Endodermal cell (in vitro differentiated cells): ENCODE results near the gene FAM177A1. TPM values are rescaled to one million over a fixed set of nuclear protein-coding genes. Genes with fewer than 3 reads are reported as not detected.

Experiments
- DNase-seq: peaks from one replicate; pipeline ENCODE4 v3.0.0-alpha.2; 2017
- H3K27ac ChIP-seq: 2 replicates; pipeline ENCODE4 v1.5.1; 2013; ENCODE audit warnings: mild to moderate bottlenecking, low read depth, low read length, moderate library complexity
- H3K27me3 ChIP-seq: 2 replicates; pipeline ENCODE4 v1.6.1; 2013; ENCODE audit warnings: mild to moderate bottlenecking, low read length, moderate library complexity; ENCODE audit not compliant: insufficient read depth, control insufficient read depth, poor library complexity, severe bottlenecking
- H3K36me3 ChIP-seq: 2 replicates; pipeline ENCODE4 v1.7.0; 2013; ENCODE audit warnings: mild to moderate bottlenecking, low read length, moderate library complexity; ENCODE audit not compliant: control insufficient read depth, insufficient read depth
- H3K4me1 ChIP-seq: one replicate; pipeline ENCODE4 v1.7.0; 2013; ENCODE audit warnings: low read length; ENCODE audit not compliant: control insufficient read depth, insufficient read depth
- H3K4me3 ChIP-seq: 2 replicates; pipeline ENCODE4 v1.5.1; 2013; ENCODE audit warnings: mild to moderate bottlenecking, low read length, moderate library complexity
- H3K9ac ChIP-seq: 2 replicates; pipeline ENCODE4 v1.6.1; 2013; ENCODE audit warnings: mild to moderate bottlenecking, low read length, moderate library complexity; ENCODE audit not compliant: poor library complexity, severe bottlenecking; ENCODE audit errors: extremely low read depth
- H3K9me3 ChIP-seq: 2 replicates; pipeline ENCODE4 v1.6.1; 2013; ENCODE audit warnings: mild to moderate bottlenecking, low read length, moderate library complexity; ENCODE audit not compliant: control insufficient read depth
- H3K27ac Mint-ChIP-seq: 2 replicates; pipeline ENCODE4 v1.8.0; 2020; ENCODE audit warnings: mixed read lengths
- H3K27me3 Mint-ChIP-seq: 2 replicates; pipeline ENCODE4 v1.8.0; 2021; ENCODE audit warnings: mild to moderate bottlenecking, mixed read lengths; ENCODE audit not compliant: insufficient read depth
- H3K36me3 Mint-ChIP-seq: 2 replicates; pipeline ENCODE4 v1.8.0; 2020; ENCODE audit warnings: low read depth, mixed read lengths
- H3K4me1 Mint-ChIP-seq: 2 replicates; pipeline ENCODE4 v1.8.0; 2020; ENCODE audit warnings: mixed read lengths
- H3K4me3 Mint-ChIP-seq: 2 replicates; pipeline ENCODE4 v1.8.0; 2020; ENCODE audit warnings: mild to moderate bottlenecking, moderate library complexity, mixed read lengths
- H3K9me3 Mint-ChIP-seq: 2 replicates; pipeline ENCODE4 v1.8.0; 2020; ENCODE audit warnings: mild to moderate bottlenecking, mixed read lengths
- WGBS, 2 experiments: methylation state at CpG; one replicate each; pipeline versions ENCODE4 v1.1.5 to v1.1.7; 2013; ENCODE audit warnings: missing lambda C conversion rate in 2 of 2, mixed read lengths in 1 of 2; ENCODE audit not compliant: insufficient coverage in 1 of 2, insufficient read length in 1 of 2; 5-methylcytosine and 5-hydroxymethylcytosine counted together
- total RNA-seq, 2 donors: library from RNA; stranded (reverse); fragmentation: NEBNext Ultra II Directional in 1 of 2; extraction: Animal tissue kit (Norgen Biotek cat#: 25700) in 1 of 2; gene quantifications; 2 replicates in 1 of 2; 3 replicates in 1 of 2; pipeline ENCODE4 v1.2.1, GENCODE V29; 2021
- TF ChIP-seq, protein P1 (sequence below): fragments of 200-600 bp; sonication (generic); conservative IDR thresholded peaks from 2 replicates; pipeline ENCODE4 v1.5.0; 2021; ENCODE audit warnings: antibody characterized with exemption, mild to moderate bottlenecking

Gene FAM177A1
- total RNA-seq, 2 donors from 2014 or later, result 74.8 to 92.3 TPM

- TF ChIP-seq, protein P1, sequence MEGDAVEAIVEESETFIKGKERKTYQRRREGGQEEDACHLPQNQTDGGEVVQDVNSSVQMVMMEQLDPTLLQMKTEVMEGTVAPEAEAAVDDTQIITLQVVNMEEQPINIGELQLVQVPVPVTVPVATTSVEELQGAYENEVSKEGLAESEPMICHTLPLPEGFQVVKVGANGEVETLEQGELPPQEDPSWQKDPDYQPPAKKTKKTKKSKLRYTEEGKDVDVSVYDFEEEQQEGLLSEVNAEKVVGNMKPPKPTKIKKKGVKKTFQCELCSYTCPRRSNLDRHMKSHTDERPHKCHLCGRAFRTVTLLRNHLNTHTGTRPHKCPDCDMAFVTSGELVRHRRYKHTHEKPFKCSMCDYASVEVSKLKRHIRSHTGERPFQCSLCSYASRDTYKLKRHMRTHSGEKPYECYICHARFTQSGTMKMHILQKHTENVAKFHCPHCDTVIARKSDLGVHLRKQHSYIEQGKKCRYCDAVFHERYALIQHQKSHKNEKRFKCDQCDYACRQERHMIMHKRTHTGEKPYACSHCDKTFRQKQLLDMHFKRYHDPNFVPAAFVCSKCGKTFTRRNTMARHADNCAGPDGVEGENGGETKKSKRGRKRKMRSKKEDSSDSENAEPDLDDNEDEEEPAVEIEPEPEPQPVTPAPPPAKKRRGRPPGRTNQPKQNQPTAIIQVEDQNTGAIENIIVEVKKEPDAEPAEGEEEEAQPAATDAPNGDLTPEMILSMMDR, result no peak
- H3K27me3 ChIP-seq, result no peaks in the 10 kb centered on the region
- Mint-ChIP-seq H3K27ac (no peak overlapping the region), H3K4me1 (peaks cover 24% of the 10 kb centered on the region), H3K36me3 (peaks cover 61% of the 10 kb centered on the region), H3K9me3 (peaks cover 14% of the 10 kb centered on the region), H3K4me3 (no peak overlapping the region), H3K27me3 (no peaks in the 10 kb centered on the region)
- H3K9me3 ChIP-seq, result peaks cover 12% of the 10 kb centered on the region
- H3K4me3 ChIP-seq, result no peak overlapping the region
- H3K9ac ChIP-seq, result no peak overlapping the region
- 100% methylated on average over 4 of the region's 4 CpGs for WGBS, 2 experiments
- H3K4me1 ChIP-seq, result no peaks in the 10 kb centered on the region
- DNase-seq, result no peak
- H3K36me3 ChIP-seq, result peaks cover 29% of the 10 kb centered on the region
- H3K27ac ChIP-seq, result no peak overlapping the region
Measured at GRCh38 chr14:35116242-35116641, 70.2 kb downstream of the FAM177A1 start.

- Histone ChIP-seq H3K27ac (no peak overlapping the region), H3K9me3 (peaks cover 3% of the 10 kb centered on the region), H3K27me3 (no peaks in the 10 kb centered on the region), H3K4me3 (no peak overlapping the region), H3K36me3 (peaks cover 21% of the 10 kb centered on the region), H3K4me1 (no peaks in the 10 kb centered on the region), H3K9ac (no peak overlapping the region)
- H3K27ac Mint-ChIP-seq, result no peak overlapping the region
- H3K27me3 Mint-ChIP-seq, result no peaks in the 10 kb centered on the region
- TF ChIP-seq, protein P1, result no peak
- H3K4me1 Mint-ChIP-seq, result peaks cover 24% of the 10 kb centered on the region
- H3K4me3 Mint-ChIP-seq, result no peak overlapping the region
- WGBS, 2 experiments, result 95% methylated on average over 2 of the region's 2 CpGs; no CpG with 5 or more reads in 1 of the 2 experiments
- H3K36me3 Mint-ChIP-seq, result peaks cover 52% of the 10 kb centered on the region
- no peak for DNase-seq
- H3K9me3 Mint-ChIP-seq, result peaks cover 5% of the 10 kb centered on the region
Measured at GRCh38 chr14:35117112-35117511, 71.0 kb downstream of the FAM177A1 start.

DNA sequence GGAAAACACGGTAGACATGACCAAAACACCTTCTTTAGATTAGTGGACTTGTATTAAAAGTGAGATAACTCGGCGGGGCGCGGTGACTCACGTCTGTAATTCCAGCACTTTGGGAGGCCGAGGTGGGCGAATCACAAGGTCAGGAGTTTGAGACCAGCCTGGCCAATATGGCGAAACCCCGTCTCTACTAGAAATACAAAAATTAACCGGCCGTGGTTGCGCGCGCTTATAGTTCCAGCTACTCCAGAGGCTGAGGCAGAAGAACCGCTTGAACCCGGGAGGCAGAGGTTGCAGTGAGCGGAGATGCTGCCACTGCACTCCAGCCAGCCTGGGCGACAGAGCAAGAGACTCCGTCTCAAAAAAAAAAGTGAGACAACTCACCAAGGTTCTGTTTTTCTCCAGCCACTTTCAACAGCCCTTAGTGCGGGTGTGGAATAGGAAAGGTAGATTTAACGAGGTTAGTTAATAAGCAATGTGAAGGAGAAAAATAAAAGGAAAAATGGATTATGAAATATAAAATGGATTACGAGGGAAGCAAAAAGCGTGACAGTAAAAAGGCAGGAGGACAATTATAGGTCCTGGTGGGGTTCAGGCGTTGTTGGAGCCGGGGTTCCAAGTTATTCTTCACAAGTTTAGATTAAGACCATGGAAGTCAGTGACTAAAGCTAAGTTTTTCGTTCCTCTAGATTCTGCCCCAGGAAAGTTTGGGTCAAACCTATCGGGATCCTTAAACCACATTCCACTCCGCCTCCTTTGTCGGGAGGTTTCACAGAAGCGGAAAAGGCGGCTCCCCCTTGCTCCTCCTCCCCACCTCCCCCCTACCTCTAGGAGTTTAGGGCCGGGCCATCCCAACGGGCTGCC is 75.2 kb downstream of the FAM177A1 start:
- Mint-ChIP-seq H3K4me1 (peaks cover 14% of the 10 kb centered on the region), H3K9me3 (no peaks in the 10 kb centered on the region), H3K27me3 (no peaks in the 10 kb centered on the region), H3K36me3 (peaks cover 25% of the 10 kb centered on the region), H3K4me3 (peak overlapping the region; percentile 96), H3K27ac (peak overlapping the region; percentile 100)
- Histone ChIP-seq H3K9ac (peak overlapping the region; percentile 94), H3K9me3 (no peaks in the 10 kb centered on the region), H3K36me3 (peaks cover 5% of the 10 kb centered on the region), H3K27ac (peak overlapping the region; percentile 97), H3K4me1 (no peaks in the 10 kb centered on the region), H3K4me3 (peak overlapping the region; percentile 93), H3K27me3 (no peaks in the 10 kb centered on the region)
- WGBS, 2 experiments, result 36 to 44% methylated on average over 29 to 34 of the region's 34 CpGs
- DNase-seq, result peak; percentile 49
- TF ChIP-seq, protein P1, result no peak
